HG02642 (cell line): ENCODE results near the gene TSPAN4.

Experiments
- ATAC-seq: cut with Tn5 transposase; IDR thresholded peaks from one replicate; pipeline ENCODE4 v1.9.1; 2021; ENCODE audit warnings: mild to moderate bottlenecking; ENCODE audit not compliant: unreplicated experiment, poor library complexity

Gene TSPAN4

DNA sequence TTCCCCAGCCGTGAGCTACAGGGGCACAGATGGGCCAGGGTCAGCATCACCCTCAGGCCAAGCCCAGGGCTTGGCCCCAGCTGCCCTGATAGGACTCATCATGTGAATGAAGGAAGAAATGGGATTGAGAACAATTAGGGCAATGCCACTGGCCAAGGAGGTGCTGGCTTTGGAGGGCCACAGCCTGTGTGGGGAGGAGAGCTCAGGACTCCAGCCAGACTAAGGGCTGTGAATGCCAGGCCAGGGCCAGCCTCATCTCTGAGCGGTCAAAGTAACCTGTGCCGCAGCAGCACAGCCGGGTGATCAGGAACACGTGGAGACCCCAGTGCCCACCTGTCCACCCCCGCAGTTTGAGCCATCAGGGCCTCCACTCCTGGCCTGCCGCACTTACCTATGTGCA is 57.9 kb downstream of the TSPAN4 start:
- ATAC-seq, result no peak

DNA sequence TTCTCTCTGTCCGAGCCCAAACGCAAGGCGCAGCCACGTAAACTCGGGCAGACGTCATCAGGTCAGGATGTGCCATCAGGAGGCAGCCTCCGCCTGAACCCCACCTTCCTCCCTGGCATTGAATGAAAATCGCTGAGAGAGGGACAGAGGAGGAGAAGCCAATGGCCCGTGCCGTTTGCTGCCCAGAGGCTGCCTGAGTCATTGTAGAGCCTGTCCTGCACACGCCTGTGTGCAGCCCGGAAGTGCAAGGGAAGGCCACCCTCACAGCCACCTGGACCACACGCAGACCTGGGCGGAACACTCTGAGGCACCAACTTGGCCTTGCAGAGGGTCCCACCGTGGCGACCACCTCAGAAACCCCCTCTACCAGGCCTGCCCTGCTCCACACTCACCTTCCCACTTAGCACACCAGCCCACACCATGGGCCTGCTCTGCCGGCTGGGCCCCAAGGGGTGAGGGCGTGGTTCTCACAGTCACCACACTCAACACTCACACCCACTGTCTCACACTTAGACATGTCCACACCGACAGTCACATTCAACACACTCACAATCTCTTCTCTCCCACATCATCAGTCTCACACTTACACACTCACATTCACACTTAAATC is 58.9 kb downstream of the TSPAN4 start:
- no peak for ATAC-seq

DNA sequence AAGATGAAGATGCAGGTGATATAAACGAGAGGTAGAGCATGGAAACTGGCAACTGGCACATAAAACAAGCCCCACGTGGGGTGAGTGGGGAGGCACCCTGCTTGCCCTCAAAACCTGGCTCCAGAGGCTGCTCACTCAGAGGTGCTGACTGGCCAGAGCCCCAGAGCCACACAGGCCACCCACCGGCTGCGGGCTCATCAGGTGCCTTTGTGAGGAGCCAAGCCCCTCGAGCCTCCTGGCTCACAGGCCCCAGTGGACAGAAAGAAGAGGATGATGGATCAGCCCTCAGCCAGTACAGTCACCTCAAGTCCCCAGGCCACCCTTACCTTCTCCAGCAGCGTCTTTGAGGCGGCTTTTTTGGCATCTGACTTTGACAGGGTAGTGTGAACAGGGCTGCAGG is 61.7 kb downstream of the TSPAN4 start:
- ATAC-seq, result no peak

DNA sequence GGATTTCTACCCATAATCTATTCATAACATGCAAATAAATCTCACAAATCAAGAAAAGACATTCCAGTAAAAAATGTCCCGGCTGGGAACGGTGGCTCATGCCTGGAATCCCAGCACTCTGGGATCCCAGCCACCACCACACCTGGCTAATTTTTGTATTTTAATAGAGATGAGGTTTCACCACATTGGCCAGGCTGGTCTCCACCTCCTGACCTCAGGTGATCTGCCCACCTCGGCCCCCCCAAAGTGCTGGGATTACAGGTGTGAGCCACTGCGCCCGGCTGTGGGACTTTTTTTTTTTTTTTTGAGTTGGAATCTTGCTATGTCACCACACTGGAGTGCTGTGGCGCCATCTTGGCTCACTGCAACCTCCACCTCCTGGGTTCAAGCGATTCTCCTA is 63.3 kb downstream of the TSPAN4 start:
- no peak for ATAC-seq

DNA sequence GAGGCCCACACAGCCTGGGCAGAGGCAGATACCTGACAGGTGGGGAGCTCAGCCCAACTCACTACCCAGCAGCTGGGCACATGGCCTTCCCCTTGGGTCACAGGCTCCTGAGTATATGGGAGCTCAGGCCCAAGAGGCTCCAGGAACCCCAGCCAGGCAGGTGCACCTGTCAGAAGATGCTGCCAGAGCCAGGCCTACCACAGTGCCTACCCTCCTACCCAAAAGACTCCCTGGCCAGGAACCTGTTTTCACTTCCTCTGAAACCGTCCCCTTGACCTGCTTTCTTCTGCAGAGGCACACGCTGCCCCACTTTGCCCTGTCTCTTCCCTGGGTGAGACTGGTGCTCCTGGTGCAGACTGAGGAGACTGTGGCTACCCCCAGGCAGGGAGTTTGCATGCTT is 65.0 kb downstream of the TSPAN4 start:
- no peak for ATAC-seq

DNA sequence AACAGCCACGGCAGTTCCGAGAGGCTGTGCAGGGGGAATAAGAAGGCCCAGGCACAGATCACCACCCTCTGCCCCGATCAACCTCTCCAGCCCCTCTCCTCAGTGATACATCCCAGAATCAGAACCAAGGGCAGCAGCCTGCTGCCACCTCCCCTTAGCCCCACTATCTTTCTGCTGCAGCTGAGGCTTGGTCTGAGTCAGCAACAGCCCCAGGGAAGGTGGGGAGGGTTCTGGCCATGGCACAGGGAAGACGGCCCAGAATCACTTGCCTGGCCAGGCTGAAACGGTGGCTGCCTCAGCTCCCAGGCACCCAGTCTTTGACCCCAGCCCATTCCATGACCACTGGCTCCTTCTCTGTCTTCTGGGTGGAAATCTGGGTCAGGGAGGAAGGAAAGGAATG is 65.6 kb downstream of the TSPAN4 start:
- ATAC-seq, result no peak

DNA sequence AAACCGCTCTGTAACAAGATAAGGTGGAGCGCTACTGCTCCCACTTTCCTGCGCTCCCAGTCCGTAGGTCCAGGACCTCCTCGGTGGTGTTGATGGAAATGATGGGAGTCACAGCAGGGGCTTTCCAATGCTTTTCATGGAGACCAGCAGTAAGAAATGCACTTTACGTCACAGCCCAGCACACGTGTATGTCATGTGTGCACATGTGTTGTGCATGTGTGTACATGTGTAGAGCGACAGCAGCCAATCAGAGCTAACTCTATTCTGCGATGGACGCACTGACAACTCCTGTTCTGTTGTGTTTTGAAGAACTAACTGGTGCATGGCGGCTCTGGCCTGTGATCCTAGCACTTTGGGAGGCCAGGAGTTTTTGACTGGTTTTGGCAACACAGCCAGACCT is 66.8 kb downstream of the TSPAN4 start:
- no peak for ATAC-seq

DNA sequence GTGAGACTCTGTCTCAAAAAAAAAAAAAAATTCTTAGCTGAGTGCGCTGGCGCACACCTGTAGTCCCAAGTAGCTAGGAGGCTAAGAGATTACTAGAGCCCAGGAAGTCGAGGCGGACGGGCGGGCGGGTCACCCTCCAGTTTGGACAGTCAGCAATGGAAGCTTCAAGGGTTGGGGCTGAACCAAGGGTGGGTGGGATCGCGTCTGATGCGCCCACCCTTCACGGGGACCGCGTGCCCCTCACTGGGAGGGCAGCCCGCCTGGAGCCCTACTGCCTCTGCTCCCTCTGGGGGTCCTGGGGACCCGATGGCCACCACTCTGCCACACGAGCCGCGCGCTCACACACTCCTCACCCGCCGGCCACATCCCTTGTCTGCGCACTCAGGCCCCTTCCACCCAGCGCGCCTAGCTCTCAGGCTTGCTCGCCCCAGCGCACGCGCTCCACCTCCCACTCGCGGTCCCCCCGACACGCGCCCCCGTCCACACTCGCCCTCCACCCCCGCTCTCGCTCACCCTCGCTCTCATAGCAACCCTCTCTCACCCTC is 67.5 kb downstream of the TSPAN4 start:
- ATAC-seq, result no peak

DNA sequence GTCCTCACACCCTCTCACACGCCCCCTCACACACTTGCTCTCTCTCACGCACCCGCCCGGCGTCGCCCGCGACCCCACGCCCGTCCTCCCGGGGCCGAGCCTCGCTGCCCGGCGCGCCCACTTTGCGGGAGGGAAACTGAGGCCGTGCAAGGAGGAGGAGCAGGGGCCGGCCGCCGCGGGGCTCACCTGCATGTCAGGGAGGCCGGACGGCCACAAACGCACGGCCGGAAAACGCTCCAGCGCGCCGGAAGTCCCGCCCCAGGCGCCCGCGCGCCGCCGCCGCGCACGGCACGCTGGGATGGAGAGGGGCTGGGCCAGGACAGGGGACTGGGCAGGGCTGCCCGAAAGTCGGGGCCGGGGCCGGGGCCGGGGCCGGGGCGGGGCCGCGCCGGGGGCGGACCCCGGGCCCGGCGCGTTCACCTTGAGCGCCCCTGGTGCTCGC is 68.0 kb downstream of the TSPAN4 start, which contains the start of gene CHID1:
Gene CHID1, minus strand, starts transcription at position 222 of the 442 bp plus-strand sequence. CDS start 5,994 bp downstream, outside the sequence.
- peak; percentile 86 for ATAC-seq

DNA sequence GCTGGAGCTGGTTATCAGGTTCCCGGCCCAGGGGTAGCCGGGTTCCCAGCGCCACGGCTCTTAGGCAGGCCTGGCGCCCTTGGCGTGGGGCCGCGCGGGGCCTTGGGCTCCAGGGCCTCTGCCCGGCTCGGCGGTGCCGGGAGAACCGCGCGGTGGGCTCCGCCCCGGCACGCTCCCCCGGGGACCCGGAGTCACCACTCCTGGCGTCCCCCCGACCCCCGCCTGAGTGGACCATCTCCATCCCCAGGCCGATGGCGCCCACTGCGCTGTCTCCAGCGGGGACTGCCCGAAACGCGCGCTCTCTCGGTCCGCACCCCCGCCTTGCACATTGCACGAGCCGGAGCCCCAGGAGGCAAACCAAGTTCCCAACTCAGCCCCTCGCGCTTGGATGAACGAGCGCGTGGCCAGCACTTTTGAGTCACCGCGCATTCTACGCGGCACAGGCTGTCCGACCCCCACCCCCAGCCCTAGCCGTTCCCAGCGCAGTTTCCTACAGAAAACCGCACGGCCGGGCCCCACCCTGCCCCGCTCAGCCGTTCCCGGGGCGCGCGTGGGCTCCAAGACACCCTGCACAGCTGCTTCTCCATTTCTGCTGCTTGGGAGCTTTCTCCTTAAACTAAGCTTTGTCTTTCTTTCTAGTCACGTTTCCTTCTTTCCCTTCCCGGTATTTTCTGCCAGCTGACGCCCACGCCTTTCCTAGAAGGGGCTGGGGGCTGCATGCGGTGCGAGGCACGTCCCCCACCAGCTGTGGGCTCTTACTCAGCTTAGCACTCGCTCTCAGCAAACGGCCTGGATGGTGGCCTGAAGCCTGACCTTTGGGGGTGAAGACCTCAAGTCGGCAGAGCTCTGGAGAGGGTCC is 68.6 kb downstream of the TSPAN4 start:
- peak; percentile 34 for ATAC-seq

DNA sequence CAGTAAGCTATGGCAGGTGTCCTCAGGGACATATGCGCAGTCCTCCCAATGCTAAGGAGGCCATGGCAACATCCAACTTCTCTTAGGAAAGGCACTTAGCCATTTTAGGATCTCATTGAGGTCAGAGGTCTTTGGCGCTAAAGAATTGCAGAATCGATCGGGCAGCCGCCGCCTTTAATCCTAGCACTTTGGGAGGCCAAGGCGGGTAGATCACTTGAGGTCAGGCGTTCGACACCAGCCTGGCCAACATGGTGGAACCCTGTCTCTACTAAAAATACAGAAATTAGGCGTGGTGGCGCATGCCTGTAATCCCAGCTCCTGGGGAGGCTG is 69.2 kb downstream of the TSPAN4 start:
- no peak for ATAC-seq

DNA sequence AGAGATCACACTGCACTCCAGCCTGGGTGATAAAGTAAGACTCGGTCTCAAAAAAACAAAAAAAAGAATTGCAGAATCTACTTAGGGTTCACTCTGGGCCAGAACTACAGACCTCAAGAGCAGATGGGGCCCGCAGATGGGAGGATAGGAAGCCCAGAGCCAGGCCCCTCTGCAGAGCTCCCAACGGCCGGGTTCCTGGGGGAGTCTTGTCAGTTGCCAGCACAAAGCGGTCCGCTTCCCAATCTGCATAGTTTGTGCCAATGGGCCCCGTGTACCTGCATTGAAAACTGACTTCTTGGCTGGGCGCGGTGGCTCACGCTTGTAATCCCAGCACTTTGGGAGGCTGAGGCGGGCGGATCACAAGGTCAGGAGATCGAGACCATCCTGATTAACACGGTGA is 69.6 kb downstream of the TSPAN4 start:
- no peak for ATAC-seq

DNA sequence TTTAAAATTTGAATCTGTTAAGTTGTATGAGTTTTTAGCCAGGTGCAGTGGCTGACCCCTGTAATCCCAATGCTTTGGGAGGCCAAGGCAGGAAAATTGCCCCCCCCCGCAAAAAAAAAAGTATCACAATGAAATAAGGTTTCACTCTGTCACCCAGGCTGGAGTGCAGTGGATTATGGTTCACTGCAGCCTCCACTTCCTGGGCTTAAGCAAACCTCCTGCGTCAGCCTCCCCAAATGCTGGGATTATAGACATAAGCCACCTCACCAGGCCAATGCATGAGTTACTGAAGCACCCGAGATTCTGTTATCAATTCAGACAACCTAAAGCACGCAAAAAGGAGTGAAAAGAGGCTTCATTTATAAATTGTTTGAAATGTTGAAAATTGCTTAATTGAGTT is 70.4 kb downstream of the TSPAN4 start:
- ATAC-seq, result no peak

DNA sequence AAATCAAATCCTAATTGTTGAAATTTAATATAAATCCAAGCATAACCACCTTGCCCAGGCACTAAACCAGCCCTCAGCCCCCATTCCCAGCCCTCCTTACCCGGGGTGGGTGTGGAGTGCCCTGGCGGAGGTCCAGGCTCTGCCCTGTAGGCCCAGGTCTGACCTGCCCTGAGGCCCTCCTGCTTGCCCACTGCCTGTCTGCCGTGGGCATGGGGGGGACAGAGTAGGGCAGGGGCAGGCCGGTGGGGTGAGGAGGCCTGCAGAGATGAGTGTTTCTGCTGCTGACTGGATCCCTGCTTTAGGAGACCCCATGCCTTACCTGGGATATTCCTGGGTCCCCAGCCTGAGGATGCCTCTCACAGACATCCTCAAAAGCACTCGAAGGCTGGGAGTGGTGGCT is 71.6 kb downstream of the TSPAN4 start:
- ATAC-seq, result no peak

DNA sequence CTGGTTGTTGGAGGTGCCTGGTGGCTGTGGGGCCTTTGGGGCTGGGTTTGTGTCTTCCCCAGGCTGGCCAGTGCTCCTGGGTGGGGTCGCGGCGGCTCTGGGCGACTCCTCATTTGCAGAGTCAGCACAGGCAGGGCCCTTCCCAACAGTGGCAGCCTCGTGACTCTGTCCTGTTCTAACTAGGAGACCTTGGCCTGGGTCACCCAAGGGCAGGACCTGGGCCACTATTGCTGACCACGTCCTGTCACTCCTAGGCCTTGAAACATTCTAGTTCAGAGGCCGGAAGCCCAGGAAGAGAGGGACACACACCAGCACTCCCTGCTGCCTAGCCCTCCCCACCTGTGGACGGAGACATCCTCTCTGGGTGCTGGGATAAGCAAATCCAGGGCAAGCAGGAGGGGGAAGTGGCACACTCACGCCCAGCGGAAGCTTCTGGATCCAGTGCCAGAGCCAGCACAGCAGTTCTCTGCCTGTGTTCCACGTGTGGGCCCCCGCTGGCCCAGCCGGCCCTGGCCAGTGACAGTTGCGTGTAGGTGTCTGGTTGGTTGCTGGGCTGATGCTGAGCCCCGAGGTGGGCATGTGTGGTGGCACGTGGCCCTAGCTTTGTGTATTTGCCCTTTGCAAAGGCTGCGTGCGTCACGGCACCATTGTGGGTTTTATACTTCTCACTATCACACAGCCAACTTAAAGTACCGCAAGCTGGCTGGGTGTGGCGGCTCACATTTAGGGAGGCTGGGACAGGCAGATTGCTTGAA is 72.3 kb downstream of the TSPAN4 start:
- ATAC-seq, result no peak
